GM18526 (cell line): ENCODE data around the gene PPP1R3D.

Experiments
- POLR2A ChIP-seq: IDR thresholded peaks from 3 replicates; pipeline ENCODE4 v1.6.1; 2011; ENCODE audit not compliant: insufficient read length; ENCODE audit errors: extremely low read depth

PPP1R3D gene

GRCh38 chr20:59902470-59902869 is 37.6 kb downstream of the PPP1R3D start:
- no peak for TF ChIP-seq POLR2A

GRCh38 chr20:59895908-59896307 is 44.2 kb downstream of the PPP1R3D start:
- no peak for TF ChIP-seq POLR2A

- no peak for TF ChIP-seq POLR2A
Observed at GRCh38 chr20:59891581-59891980, 48.5 kb downstream of the PPP1R3D start.

- TF ChIP-seq POLR2A: no peak
Observed at GRCh38 chr20:59888050-59888449, 52.1 kb downstream of the PPP1R3D start.
